OCI-LY7 (cell line): Measurements from ENCODE around the gene CCNL2. TPM values are rescaled to one million over a fixed set of nuclear protein-coding genes. Genes with fewer than 3 reads are reported as not detected.

Experiments
- BruUV-seq: library from RNA; stranded (reverse); fragments of 400-500 nt; replicated peaks from 2 replicates; lab custom pipeline; 2021; lab: Mats Ljungman, UMichigan
- CTCF ChIA-PET: fragments of 300-600 bp; sonication (Branson Sonifier 250); formaldehyde crosslinking; loops from one replicate; lab custom pipeline; 2022; ENCODE audit warnings: antibody characterized with exemption; ENCODE audit not compliant: unreplicated experiment; lab: Charles Lee
- POLR2A ChIA-PET: fragments of 300-600 bp; sonication (Branson Sonifier 250); formaldehyde crosslinking; loops from one replicate; lab custom pipeline; 2022; ENCODE audit warnings: antibody characterized with exemption; lab: Charles Lee
- DNase-seq: peaks from one replicate; pipeline ENCODE4 v3.0.0-alpha.2; 2015; ENCODE audit warnings: low spot score
- H2AFZ ChIP-seq: fragments of 200-600 bp; sonication (generic), shearing (Covaris generic); 2 replicates; pipeline ENCODE4 v1.6.1; 2014; ENCODE audit warnings: mild to moderate bottlenecking, antibody characterized with exemption, low read length, moderate library complexity
- H3K27ac ChIP-seq: fragments of 200-600 bp; sonication (generic); 2 replicates; pipeline ENCODE4 v1.5.1; 2014; ENCODE audit warnings: mixed run types, low read depth, mild to moderate bottlenecking, moderate library complexity, low read length, inconsistent platforms; ENCODE audit not compliant: poor library complexity, severe bottlenecking
- H3K36me3 ChIP-seq: fragments of 200-600 bp; sonication (generic); 2 replicates; pipeline ENCODE4 v1.6.1; 2014; ENCODE audit warnings: mild to moderate bottlenecking, antibody characterized with exemption, low read length, moderate library complexity, mixed read lengths; ENCODE audit not compliant: insufficient read depth
- H3K4me1 ChIP-seq: fragments of 200-600 bp; sonication (generic); 2 replicates; pipeline ENCODE4 v1.5.1; 2014; ENCODE audit warnings: mild to moderate bottlenecking, low read length; ENCODE audit not compliant: insufficient read depth, poor library complexity, severe bottlenecking
- H3K4me2 ChIP-seq: fragments of 200-600 bp; sonication (generic); 2 replicates; pipeline ENCODE4 v1.6.1; 2014; ENCODE audit warnings: mild to moderate bottlenecking, low read length
- H3K4me3 ChIP-seq: fragments of 200-600 bp; sonication (generic); 2 replicates; pipeline ENCODE4 v1.5.1; 2014; ENCODE audit warnings: mild to moderate bottlenecking, low read depth, low read length; ENCODE audit not compliant: poor library complexity, severe bottlenecking
- H3K79me2 ChIP-seq: fragments of 200-600 bp; sonication (generic); 2 replicates; pipeline ENCODE4 v1.6.1; 2016; ENCODE audit warnings: low read depth, mild to moderate bottlenecking, low read length, moderate library complexity, mixed read lengths; ENCODE audit not compliant: insufficient read depth
- H3K9me2 ChIP-seq: fragments of 200-600 bp; sonication (generic); 2 replicates; pipeline ENCODE4 v1.6.1; 2016; ENCODE audit warnings: mild to moderate bottlenecking, low read length, mixed read lengths; ENCODE audit not compliant: insufficient read depth
- H3K9me3 ChIP-seq: fragments of 200-600 bp; sonication (generic); 2 replicates; pipeline ENCODE4 v1.6.1; 2014; ENCODE audit warnings: mild to moderate bottlenecking, mixed run types, low read length, mixed read lengths
- H4K20me1 ChIP-seq: fragments of 200-600 bp; sonication (generic); 2 replicates; pipeline ENCODE4 v1.6.1; 2014; ENCODE audit warnings: mild to moderate bottlenecking, antibody characterized with exemption, low read length, moderate library complexity, mixed read lengths; ENCODE audit not compliant: insufficient read depth
- CTCF ChIP-seq: fragments of 200-600 bp; sonication (generic); conservative IDR thresholded peaks from 2 replicates; pipeline ENCODE4 v1.5.1; 2014; ENCODE audit warnings: mild to moderate bottlenecking, antibody characterized with exemption, low read length, moderate library complexity, mixed read lengths
- EZH2phosphoT487 ChIP-seq: fragments of 200-600 bp; sonication (generic); IDR thresholded peaks from 2 replicates; pipeline ENCODE4 v1.6.1; 2018; ENCODE audit warnings: low read depth, borderline replicate concordance, mild to moderate bottlenecking, mixed run types, antibody characterized with exemption, low read length, moderate library complexity, mixed read lengths
- intact Hi-C: fragments of 100-400 bp; cut with micrococcal nuclease; formaldehyde crosslinking; loops from one replicate; pipeline ENCODE4 v1.10.0; 2022; ENCODE audit not compliant: unreplicated experiment
- total RNA-seq, 2 experiments: library from RNA; depleted of rRNA in 1 of 2; stranded (reverse); fragments of >200 nt in 1 of 2; shearing (Covaris generic) in 1 of 2; gene quantifications; 2 replicates each; pipeline ENCODE4 v1.2.3, GENCODE V29; 2014 to 2022

The CCNL2 gene
- total RNA-seq, 2 experiments from 2014 or later = 213 to 307 TPM

- no peak for DNase-seq
- TF ChIP-seq EZH2phosphoT487 = no peak
- no peak for TF ChIP-seq CTCF
- H3K4me3 ChIP-seq = peak overlapping the region; percentile 99
- BruUV-seq = no TSS peak
- intact Hi-C loops = loop anchor here (2.0 kb wide), 1 partner anchor 90 kb away; no protein-coding TSS in a partner anchor
- POLR2A ChIA-PET = no interaction called here
- CTCF ChIA-PET = no interaction called here
- H3K9me2 ChIP-seq = no peaks in the 10 kb centered on the region
- peak overlapping the region; percentile 94 for H3K4me2 ChIP-seq
- no peaks in the 10 kb centered on the region for H4K20me1 ChIP-seq
- peaks cover 49% of the 10 kb centered on the region for H3K36me3 ChIP-seq
- H2AFZ ChIP-seq = no peak overlapping the region
- peaks cover 20% of the 10 kb centered on the region for H3K79me2 ChIP-seq
- H3K4me1 ChIP-seq = peaks cover 38% of the 10 kb centered on the region
- no peak overlapping the region for H3K27ac ChIP-seq
- no peaks in the 10 kb centered on the region for H3K9me3 ChIP-seq
Measured at GRCh38 chr1:1373051-1373814, 25.9 kb downstream of the CCNL2 start.

- no TSS peak for BruUV-seq
- H3K9me2 ChIP-seq = no peaks in the 10 kb centered on the region
- intact Hi-C loops = loop anchor here (1.0 to 2.0 kb wide), 2 partner anchors 23 to 91 kb away; partner anchors contain the start of gene DVL1
- no peak overlapping the region for H2AFZ ChIP-seq
- POLR2A ChIA-PET = interaction anchor here (0.6 kb wide), 2 partner anchors 26 to 27 kb away, joined by 3 read pairs; partner anchors contain the start of gene CCNL2
- H3K4me2 ChIP-seq = peak overlapping the region; percentile 66
- H3K4me3 ChIP-seq = peak overlapping the region; percentile 43
- H3K4me1 ChIP-seq = peaks cover 38% of the 10 kb centered on the region
- H4K20me1 ChIP-seq = no peaks in the 10 kb centered on the region
- CTCF ChIA-PET = no interaction called here
- TF ChIP-seq EZH2phosphoT487 = no peak
- TF ChIP-seq CTCF = peak; percentile 93
- peaks cover 3% of the 10 kb centered on the region; the same call in 1 of the 2 replicates for H3K9me3 ChIP-seq
- DNase-seq = peak; percentile 77
- peaks cover 20% of the 10 kb centered on the region for H3K79me2 ChIP-seq
- peaks cover 49% of the 10 kb centered on the region for H3K36me3 ChIP-seq
- peak overlapping the region; percentile 26 for H3K27ac ChIP-seq
Measured at GRCh38 chr1:1371746-1372711, 27.1 kb downstream of the CCNL2 start.
